ENCODE measurements around the gene MYO5B. TPM values are rescaled to one million over a fixed set of nuclear protein-coding genes. Genes with fewer than 3 reads are reported as not detected.
A peak's percentile ranks its signal among the peaks of the same experiment; 100 is the strongest.

Gene MYO5B
- polyA plus RNA-seq, 1 donor (not counting 4 experiments of a cell fraction or from before 2014, with no cell fraction given): 6.8 TPM

GRCh38 chr18:49944663-49945062 lies 250.3 kb downstream of the MYO5B start:
- Histone ChIP-seq H3K79me2 (ENCODE audit: control insufficient read depth, insufficient read depth, low read length) (no peaks in the 10 kb centered on the region), H3K4me1 (ENCODE audit: control insufficient read depth, extremely low read depth, insufficient read depth, low read length) (no peaks in the 10 kb centered on the region), H3K9me3 (ENCODE audit: control insufficient read depth, low read depth, low read length) (no peaks in the 10 kb centered on the region), H3K27me3 (ENCODE audit: control insufficient read depth, extremely low read depth, insufficient read depth, low read length) (no peaks in the 10 kb centered on the region), H3K4me3 (ENCODE audit: control insufficient read depth in 2 of 3, extremely low read depth in 1 of 3, insufficient read depth in 2 of 3, low read depth in 1 of 3, low read length in 3 of 3) (no peak overlapping the region), H3K27ac (ENCODE audit: control insufficient read depth, insufficient read depth, low read length) (no peak overlapping the region), H4K20me1 (ENCODE audit: control insufficient read depth, extremely low read depth, insufficient read depth, low read length) (no peaks in the 10 kb centered on the region), H3K4me2 (ENCODE audit: control insufficient read depth, extremely low read depth, insufficient read depth, low read depth, low read length) (no peak overlapping the region), H2AFZ (ENCODE audit: control insufficient read depth, low read length) (no peak overlapping the region), H3K9me1 (ENCODE audit: control insufficient read depth, extremely low read depth, insufficient read depth, low read length) (no peaks in the 10 kb centered on the region), H3K36me3 (ENCODE audit: control insufficient read depth in 2 of 2, extremely low read depth in 1 of 2, insufficient read depth in 2 of 2, low read length in 2 of 2) (no peaks in the 10 kb centered on the region), H3K9ac (ENCODE audit: control insufficient read depth, extremely low read depth, insufficient read depth, low read length) (no peak overlapping the region)
- DNase-seq (ENCODE audit: low read depth, low spot score): no peak
- FAIRE-seq: no peak
- dilution Hi-C loops (cut with MboI; ENCODE audit: extremely low pct_ligation_motif_present, low sequenced_read_pairs): no loop called here
- TF ChIP-seq CTCF (optimal IDR thresholded peaks at IDR 0.05 in 1 of 3, IDR thresholded peaks at IDR 0.05 in 1 of 3, conservative IDR thresholded peaks at IDR 0.05 in 1 of 3; ENCODE audit: extremely low read depth in 1 of 3, insufficient read depth in 2 of 3, low read length in 3 of 3) (peak in 1 of 3 experiments; percentile 55), EZH2 (IDR thresholded peaks at IDR 0.05; ENCODE audit: low read length) (no peak)

GRCh38 chr18:49936821-49937220 lies 258.1 kb downstream of the MYO5B start:
- H3K4me3 ChIP-seq (ENCODE audit: control insufficient read depth in 2 of 3, extremely low read depth in 1 of 3, insufficient read depth in 2 of 3, low read depth in 1 of 3, low read length in 3 of 3): no peak overlapping the region
- no peaks in the 10 kb centered on the region for H3K36me3 ChIP-seq (ENCODE audit: control insufficient read depth in 2 of 2, extremely low read depth in 1 of 2, insufficient read depth in 2 of 2, low read length in 2 of 2)
- TF ChIP-seq EZH2 (IDR thresholded peaks at IDR 0.05; ENCODE audit: low read length): no peak
- TF ChIP-seq CTCF (optimal IDR thresholded peaks at IDR 0.05 in 1 of 3, IDR thresholded peaks at IDR 0.05 in 1 of 3, conservative IDR thresholded peaks at IDR 0.05 in 1 of 3; ENCODE audit: extremely low read depth in 1 of 3, insufficient read depth in 2 of 3, low read length in 3 of 3): no peak
- no peaks in the 10 kb centered on the region for H3K9me3 ChIP-seq (ENCODE audit: control insufficient read depth, low read depth, low read length)
- H3K9me1 ChIP-seq (ENCODE audit: control insufficient read depth, extremely low read depth, insufficient read depth, low read length): no peaks in the 10 kb centered on the region
- no peak for FAIRE-seq
- no peaks in the 10 kb centered on the region for H3K4me1 ChIP-seq (ENCODE audit: control insufficient read depth, extremely low read depth, insufficient read depth, low read length)
- no peaks in the 10 kb centered on the region for H3K79me2 ChIP-seq (ENCODE audit: control insufficient read depth, insufficient read depth, low read length)
- no peaks in the 10 kb centered on the region for H4K20me1 ChIP-seq (ENCODE audit: control insufficient read depth, extremely low read depth, insufficient read depth, low read length)
- no peaks in the 10 kb centered on the region for H3K27me3 ChIP-seq (ENCODE audit: control insufficient read depth, extremely low read depth, insufficient read depth, low read length)
- dilution Hi-C loops (cut with MboI; ENCODE audit: extremely low pct_ligation_motif_present, low sequenced_read_pairs): no loop called here
- H3K9ac ChIP-seq (ENCODE audit: control insufficient read depth, extremely low read depth, insufficient read depth, low read length): no peak overlapping the region
- H3K4me2 ChIP-seq (ENCODE audit: control insufficient read depth, extremely low read depth, insufficient read depth, low read depth, low read length): no peak overlapping the region
- H2AFZ ChIP-seq (ENCODE audit: control insufficient read depth, low read length): no peak overlapping the region
- DNase-seq (ENCODE audit: low read depth, low spot score): no peak
- no peak overlapping the region for H3K27ac ChIP-seq (ENCODE audit: control insufficient read depth, insufficient read depth, low read length)

Measured in keratinocyte (primary cell).